ES-I3 (cell line): ENCODE data around the gene NUB1.

ENCODE experiments used
- H3K36me3 ChIP-seq: 2 replicates; pipeline ENCODE4 v1.6.1; 2013; ENCODE audit warnings: mild to moderate bottlenecking, low read length, control low read depth, moderate library complexity; ENCODE audit not compliant: insufficient read depth
- H3K4me1 ChIP-seq: 2 replicates; pipeline ENCODE4 v1.6.1; 2013; ENCODE audit warnings: mild to moderate bottlenecking, control low read depth, low read length; ENCODE audit not compliant: insufficient read depth
- H3K9ac ChIP-seq: 2 replicates; pipeline ENCODE4 v1.6.1; 2013; ENCODE audit warnings: low read depth, mild to moderate bottlenecking, low read length, moderate library complexity
- H3K9me3 ChIP-seq: 2 replicates; pipeline ENCODE4 v1.6.1; 2013; ENCODE audit warnings: mild to moderate bottlenecking, low read length, moderate library complexity; ENCODE audit not compliant: control insufficient read depth, insufficient read depth

NUB1 gene

DNA sequence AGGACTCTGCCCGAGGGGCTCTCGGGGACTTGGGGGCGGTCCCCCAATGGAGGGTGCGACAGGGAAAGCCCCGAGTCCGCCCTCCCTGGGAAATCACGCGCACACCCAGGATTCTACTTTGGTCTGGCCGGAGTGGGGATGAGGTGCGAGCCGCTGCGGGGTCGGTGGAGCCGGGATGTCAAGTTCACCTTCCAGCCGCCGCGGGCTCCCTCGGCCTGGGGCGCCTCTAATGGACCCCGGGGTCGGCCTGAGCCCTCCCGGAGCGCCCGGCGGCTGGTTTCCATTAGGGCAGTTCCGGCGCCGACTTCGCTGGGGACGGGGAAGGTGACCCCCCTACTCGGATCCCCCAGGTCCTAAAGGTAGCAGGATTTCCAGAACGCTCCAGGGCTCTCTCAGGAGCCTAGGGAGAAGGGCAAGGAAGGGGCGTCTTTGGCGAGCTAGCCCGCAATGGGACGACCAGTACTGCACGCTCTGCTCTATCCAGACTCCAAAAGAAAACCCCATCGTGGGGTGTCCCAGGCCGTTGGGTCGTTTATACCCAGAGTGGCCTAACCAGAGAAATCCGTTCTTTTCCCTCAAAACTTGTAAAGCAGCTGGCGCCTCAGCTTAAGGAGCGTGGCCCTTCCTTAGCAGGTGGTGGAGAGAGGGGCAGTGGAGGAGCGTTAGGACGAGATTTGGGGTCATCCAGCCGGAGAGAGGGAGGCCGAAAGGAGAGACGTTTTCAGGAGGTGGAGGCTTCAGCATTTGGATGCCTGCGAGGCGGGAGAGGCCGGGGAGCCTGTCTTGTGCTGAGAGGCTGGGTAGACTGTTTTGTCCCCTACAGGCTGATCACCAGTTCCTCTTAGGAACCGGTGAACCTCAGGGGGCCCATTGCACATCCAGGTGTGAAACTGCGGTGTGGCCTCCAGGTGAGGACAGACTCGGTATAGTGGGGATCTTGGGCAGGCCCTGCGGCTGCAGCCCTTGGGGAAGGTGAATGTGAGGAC is 69.1 kb downstream of the NUB1 start:
- Histone ChIP-seq H3K9me3 (no peaks in the 10 kb centered on the region), H3K9ac (peak overlapping the region; percentile 82), H3K4me1 (peaks cover 17% of the 10 kb centered on the region; the same call in 1 of the 2 replicates), H3K36me3 (no peaks in the 10 kb centered on the region)

DNA sequence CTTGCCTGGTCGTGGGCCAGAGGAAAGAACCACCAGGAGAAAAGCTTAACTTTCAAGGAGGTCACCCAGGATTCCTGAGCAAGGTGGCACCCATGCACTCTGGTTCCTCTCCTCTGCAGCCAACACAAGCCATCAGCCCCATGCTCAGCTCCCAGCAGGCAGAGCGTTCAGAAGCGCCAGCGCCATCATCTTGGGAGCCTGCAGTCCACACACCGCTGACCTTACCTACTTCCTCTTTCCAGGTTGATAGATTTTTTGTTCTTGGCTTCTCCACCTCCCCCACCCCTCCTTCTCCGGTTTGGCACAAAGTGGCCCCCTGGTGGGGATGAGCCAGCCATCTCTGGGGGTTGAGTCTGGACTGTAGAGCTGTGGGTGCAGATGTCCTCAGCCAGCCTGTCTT is 69.9 kb downstream of the NUB1 start:
- Histone ChIP-seq H3K4me1 (peaks cover 19% of the 10 kb centered on the region), H3K36me3 (no peaks in the 10 kb centered on the region), H3K9ac (no peak overlapping the region; the same call in 1 of the 2 replicates), H3K9me3 (no peaks in the 10 kb centered on the region)

DNA sequence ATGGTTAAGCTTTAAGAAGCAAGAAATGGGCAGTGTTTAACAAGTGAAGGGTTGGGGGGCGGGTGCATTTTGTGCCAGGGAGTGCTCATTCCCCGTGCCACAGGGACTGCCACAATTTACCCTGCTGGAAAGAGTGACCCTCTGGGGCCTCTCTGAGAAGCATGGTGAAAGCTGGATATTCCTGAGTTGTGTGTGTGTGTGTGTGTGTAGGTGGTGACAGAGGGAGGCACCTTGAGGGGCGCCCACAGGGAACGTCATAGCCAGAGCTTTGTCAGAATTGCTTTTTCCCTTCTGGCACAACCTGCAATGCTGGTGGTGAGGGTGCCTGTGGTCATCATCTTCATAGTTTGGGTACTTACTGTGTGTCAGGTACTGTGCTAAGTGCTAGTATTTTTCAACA is 70.7 kb downstream of the NUB1 start:
- no peak overlapping the region for H3K9ac ChIP-seq
- no peaks in the 10 kb centered on the region for H3K36me3 ChIP-seq
- H3K9me3 ChIP-seq: no peaks in the 10 kb centered on the region
- peaks cover 21% of the 10 kb centered on the region for H3K4me1 ChIP-seq

DNA sequence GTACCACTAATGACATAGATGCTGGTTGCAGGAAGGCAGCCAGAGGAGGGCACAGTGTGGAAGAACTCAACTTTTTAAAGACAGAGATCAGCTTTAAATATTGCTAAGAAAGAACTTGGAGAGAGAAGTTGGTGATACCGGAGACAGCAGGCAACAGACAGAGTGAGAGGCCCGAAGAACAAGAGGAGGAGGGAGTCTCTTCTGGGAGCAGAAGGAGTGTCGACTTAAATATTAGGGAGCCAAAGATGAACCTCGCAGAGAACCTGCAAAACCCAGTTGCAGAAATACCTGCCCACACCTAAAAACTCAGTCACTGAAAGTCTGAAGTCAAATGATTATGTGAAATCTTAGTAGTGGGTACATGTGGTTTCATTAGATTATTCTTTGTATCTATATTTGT is 71.6 kb downstream of the NUB1 start:
- Histone ChIP-seq H3K9me3 (no peaks in the 10 kb centered on the region), H3K9ac (no peak overlapping the region), H3K4me1 (peaks cover 21% of the 10 kb centered on the region), H3K36me3 (no peaks in the 10 kb centered on the region)

DNA sequence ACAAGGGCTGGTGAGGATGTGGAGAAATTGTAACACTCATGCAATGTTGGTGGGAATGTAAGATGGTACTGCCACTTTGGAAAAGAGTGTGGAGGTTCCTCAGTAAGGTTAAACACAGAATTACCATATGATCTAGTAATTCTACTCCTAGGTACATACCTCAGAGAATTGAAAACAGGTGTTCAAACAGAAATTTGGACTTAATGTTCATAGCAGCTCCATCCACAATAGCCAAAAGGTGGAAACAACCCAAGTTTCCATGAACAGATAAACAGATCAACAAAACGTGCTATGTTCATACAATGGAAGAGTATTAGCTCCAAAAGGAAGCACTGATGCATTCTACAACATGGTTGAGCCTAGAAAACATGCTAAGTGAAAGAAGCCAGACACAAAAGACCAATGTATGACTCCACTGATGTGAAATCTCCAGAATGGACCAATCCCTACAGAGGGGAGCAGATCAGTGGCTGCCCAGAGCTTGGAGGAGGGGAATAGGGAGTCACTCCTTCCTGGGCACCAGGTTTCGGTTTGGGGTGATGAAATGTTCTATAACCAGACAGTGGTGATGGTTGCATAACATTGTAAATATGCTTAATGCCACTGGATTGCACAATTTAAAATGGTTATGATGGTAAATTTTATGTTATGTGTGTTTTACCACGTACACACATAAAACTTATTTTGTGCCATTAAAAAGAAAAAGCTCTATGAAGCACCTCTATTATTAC is 73.9 kb downstream of the NUB1 start:
- Histone ChIP-seq H3K9me3 (no peaks in the 10 kb centered on the region), H3K36me3 (no peaks in the 10 kb centered on the region), H3K9ac (no peak overlapping the region), H3K4me1 (peaks cover 17% of the 10 kb centered on the region)

DNA sequence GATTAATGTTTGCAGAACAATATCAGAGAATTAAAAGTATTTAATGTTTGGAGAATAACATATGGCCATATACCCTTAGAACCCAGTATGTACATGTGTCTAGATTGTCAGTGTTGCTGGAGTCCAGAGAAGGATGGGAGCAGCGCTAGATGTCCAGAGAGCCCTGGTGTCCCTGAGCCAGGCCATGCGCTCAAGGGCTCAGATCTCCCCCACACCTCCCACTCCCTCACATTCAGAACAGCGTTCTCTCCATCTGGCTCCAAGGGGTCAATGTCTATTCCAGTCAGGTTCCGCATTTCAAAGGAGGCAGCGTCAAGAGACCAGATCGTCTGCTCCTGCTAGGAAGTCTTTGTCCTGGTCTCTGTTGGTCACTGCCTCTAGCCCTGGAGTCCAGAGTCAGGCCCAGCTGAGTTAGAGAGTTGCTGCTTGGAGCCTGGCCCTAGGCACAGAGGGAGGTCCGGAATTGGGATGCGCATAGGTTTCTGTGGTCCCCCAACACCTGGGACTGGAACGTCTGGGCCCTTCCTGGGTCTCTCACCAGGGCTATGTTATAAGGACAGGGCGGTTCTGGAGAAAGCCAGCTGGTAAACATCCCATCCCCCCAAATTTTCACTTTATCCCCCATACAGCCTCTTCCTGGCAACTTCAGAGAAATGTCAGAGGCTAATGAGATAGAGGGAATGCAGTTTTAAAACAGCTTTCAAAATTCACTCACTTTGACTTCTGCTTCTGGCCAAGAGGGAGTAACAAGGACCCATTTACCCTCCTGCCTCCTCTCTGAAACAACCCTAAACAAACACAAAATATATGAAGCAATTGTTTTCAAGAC is 74.7 kb downstream of the NUB1 start:
- no peaks in the 10 kb centered on the region for H3K9me3 ChIP-seq
- no peaks in the 10 kb centered on the region for H3K36me3 ChIP-seq
- H3K9ac ChIP-seq: no peak overlapping the region
- H3K4me1 ChIP-seq: peaks cover 10% of the 10 kb centered on the region

DNA sequence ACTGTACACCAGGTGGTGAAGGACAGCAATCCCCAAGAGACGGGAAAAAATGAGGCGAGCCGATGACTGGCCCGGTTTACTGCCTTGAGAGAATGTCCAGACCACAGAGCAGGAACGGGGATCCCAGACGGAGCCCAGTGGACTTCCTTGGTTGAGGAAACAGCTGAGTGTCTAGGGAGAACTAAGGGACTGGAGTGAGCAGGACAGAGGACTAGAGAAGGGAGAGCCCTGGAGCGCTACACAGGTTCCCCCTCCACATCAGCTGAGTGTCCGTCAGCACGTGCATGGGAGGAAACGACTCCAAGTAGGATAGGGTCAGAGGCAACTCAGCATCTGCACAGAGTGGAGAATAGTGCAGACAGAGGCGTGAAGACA is 75.3 kb downstream of the NUB1 start:
- H3K9me3 ChIP-seq: peaks cover 3% of the 10 kb centered on the region; the same call in 1 of the 2 replicates
- no peak overlapping the region for H3K9ac ChIP-seq
- H3K4me1 ChIP-seq: peaks cover 4% of the 10 kb centered on the region
- H3K36me3 ChIP-seq: no peaks in the 10 kb centered on the region

DNA sequence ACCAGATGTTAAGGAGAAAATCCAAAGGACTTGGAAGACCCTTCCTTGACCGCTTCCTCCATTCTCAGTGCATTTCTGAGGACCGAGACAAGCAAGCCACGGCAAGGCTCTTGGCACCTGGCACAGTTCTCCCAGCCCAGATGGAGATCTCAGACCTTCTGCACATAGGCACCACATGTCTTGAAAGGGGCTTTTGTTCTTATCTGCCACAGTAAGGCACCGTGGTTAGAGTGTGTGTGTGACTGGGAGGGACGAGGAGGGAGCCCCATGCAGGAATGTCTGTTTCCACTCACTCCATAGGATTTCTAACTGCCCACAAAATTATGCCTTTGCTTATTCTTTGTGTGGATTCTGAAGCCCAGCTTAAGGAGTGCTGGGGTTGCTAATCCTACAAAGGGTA is 78.5 kb downstream of the NUB1 start:
- Histone ChIP-seq H3K9ac (no peak overlapping the region), H3K36me3 (no peaks in the 10 kb centered on the region), H3K4me1 (peaks cover 4% of the 10 kb centered on the region), H3K9me3 (peaks cover 7% of the 10 kb centered on the region)

DNA sequence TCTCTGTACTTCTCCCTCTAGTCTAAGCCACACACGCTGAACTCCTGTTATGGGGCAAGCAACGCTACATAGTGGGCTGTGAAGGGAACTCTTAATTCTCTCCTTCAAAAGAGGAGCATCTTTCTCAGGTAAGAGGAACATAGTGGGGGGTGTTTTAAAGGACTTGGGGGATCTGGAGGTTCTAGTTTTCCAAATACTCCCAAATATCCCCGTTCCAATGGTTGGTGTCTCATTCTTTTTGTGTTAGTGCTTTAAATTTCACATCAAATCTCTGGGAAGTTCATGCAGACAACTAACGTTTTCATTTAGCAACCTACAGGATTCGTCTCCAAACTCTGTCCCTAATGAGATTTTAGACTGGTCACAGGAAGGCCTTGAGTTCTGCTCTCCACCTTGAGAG is 80.6 kb downstream of the NUB1 start:
- Histone ChIP-seq H3K9ac (no peak overlapping the region), H3K4me1 (no peaks in the 10 kb centered on the region), H3K9me3 (peaks cover 7% of the 10 kb centered on the region), H3K36me3 (no peaks in the 10 kb centered on the region)

DNA sequence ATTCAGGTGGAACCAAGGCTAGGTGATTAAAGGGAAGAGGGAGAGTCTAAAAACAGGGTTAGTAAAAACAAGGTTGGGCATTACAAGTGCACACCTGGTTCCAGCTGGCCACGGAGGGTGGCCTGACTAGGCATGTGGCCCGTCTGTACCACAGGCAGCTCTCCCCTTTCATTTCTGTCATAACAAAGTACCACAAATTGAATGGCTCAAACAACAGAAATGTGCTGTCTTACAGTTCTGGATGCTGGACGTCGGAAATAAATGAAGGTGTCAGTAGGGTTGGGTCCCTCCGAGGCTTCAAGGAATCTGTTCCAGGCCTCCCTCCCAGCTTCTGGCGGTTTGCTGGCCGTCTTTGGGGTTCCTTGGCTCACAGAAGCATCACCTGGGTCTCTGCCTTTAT is 81.6 kb downstream of the NUB1 start:
- Histone ChIP-seq H3K4me1 (peaks cover 3% of the 10 kb centered on the region; the same call in 1 of the 2 replicates), H3K36me3 (no peaks in the 10 kb centered on the region), H3K9me3 (peaks cover 7% of the 10 kb centered on the region), H3K9ac (no peak overlapping the region)

DNA sequence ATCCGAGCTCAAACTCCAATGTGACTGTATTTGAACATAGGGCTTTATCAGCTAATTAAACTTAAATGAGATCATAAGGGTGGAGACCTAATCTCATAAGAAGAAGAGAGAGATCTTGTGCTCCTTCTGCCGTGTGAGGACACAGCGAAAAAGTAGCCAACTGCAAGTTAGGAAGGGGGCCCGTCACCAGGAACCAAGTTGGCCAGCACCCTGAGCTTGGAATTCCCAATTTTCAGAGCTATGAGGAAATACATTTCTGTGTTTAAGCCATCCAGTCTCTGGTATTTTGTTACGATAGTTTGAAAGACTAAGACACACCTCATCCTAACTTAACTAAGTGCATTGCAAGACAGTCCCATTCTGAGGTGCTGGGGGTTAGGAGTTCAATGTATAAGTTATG is 82.3 kb downstream of the NUB1 start:
- Histone ChIP-seq H3K4me1 (peaks cover 10% of the 10 kb centered on the region; the same call in 1 of the 2 replicates), H3K9me3 (peaks cover 7% of the 10 kb centered on the region), H3K9ac (no peak overlapping the region), H3K36me3 (no peaks in the 10 kb centered on the region)

DNA sequence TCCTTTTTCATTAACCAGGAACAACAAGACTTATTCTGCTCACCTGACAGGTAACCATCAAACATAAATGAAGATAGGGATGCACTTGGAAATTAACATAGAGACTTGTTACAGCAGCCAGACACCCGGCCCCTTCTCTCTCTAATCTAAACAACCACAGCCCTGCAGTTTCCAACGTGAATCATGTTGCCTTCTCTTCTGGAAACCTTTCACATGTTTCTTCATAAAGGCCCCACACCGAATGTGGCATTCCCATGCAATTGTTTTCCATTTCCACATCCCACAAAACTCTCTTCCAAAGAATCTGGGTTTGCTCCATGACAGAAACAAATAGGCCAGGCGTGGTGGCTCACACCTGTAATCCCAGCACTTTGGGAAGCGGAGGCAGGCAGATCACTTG is 83.2 kb downstream of the NUB1 start:
- Histone ChIP-seq H3K4me1 (peaks cover 17% of the 10 kb centered on the region; the same call in 1 of the 2 replicates), H3K36me3 (no peaks in the 10 kb centered on the region), H3K9ac (no peak overlapping the region)

DNA sequence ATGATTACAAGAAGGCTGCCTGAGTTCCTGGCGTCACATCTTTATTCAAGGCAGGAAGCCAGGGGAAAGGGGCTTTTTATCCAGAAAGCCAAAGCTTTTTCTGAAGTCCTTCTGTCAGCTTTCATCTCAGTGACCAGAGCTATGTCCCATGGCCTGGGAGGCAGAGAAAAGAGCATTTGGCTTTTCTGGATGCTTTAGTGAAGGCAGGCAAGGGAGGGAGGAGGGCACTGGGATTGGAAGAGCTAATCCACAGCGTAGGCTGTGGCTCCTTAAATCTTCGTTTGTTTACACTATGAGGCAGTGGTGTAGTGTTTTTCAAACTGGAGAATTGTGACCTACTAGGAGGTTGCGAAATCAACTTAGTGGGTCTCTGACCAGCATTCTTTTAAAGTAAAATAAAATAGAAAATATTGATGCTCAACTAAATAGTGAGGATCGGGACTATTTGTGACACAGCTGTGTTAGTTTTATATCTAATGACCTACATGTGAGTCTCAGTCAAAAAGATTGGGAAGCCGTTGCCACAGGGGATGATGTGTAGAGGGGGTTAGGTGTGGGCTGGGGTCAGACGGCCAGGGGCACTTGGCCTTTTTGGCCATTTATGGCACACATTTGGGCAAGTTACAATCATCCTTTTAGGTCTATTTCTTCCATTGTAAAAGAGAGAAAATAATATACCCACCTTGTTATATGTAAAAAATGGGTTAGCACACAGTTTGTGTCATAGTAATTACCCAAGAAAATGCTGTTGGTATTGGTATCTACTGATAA is 84.2 kb downstream of the NUB1 start:
- Histone ChIP-seq H3K36me3 (no peaks in the 10 kb centered on the region), H3K9ac (no peak overlapping the region), H3K4me1 (peaks cover 24% of the 10 kb centered on the region; the same call in 1 of the 2 replicates), H3K9me3 (peaks cover 7% of the 10 kb centered on the region)

More for the DNA sequence above, 83.2 kb downstream of the NUB1 start:
- H3K9me3 ChIP-seq: peaks cover 7% of the 10 kb centered on the region
